Measurements from ENCODE around the gene LMO4.

GRCh38 chr1:87314091-87314490, 14.6 kb upstream of the LMO4 start:
- TF ChIP-seq, protein P1, sequence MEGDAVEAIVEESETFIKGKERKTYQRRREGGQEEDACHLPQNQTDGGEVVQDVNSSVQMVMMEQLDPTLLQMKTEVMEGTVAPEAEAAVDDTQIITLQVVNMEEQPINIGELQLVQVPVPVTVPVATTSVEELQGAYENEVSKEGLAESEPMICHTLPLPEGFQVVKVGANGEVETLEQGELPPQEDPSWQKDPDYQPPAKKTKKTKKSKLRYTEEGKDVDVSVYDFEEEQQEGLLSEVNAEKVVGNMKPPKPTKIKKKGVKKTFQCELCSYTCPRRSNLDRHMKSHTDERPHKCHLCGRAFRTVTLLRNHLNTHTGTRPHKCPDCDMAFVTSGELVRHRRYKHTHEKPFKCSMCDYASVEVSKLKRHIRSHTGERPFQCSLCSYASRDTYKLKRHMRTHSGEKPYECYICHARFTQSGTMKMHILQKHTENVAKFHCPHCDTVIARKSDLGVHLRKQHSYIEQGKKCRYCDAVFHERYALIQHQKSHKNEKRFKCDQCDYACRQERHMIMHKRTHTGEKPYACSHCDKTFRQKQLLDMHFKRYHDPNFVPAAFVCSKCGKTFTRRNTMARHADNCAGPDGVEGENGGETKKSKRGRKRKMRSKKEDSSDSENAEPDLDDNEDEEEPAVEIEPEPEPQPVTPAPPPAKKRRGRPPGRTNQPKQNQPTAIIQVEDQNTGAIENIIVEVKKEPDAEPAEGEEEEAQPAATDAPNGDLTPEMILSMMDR (IDR thresholded peaks at IDR 0.05): no peak
- TF ChIP-seq POLR2AphosphoS5 (IDR thresholded peaks at IDR 0.05; ENCODE audit: insufficient read depth in 1 of 2, low read depth in 1 of 2): no peak

Measured in vagina (tissue), 2 donors.